Measurements from ENCODE around the gene IGF2R.

Gene IGF2R

GRCh38 chr6:159943101-159943632, 25.7 kb upstream of the IGF2R start:
- in situ Hi-C loops (cut with MboI; ENCODE audit: low sequenced_read_pairs) = no loop called here
- H3K4me3 ChIP-seq = no peak overlapping the region
- H3K4me1 ChIP-seq = no peaks in the 10 kb centered on the region
- no peaks in the 10 kb centered on the region for H3K27me3 ChIP-seq (ENCODE audit: low read depth)
- no peak for DNase-seq (ENCODE audit: low spot score in 2 of 2)
- peaks cover 16% of the 10 kb centered on the region for H3K9me3 ChIP-seq
- no peaks in the 10 kb centered on the region for H3K36me3 ChIP-seq (replicated peaks)

GRCh38 chr6:159943968-159944598, 24.8 kb upstream of the IGF2R start:
- DNase-seq (ENCODE audit: low spot score in 2 of 2) = no peak
- in situ Hi-C loops (cut with MboI; ENCODE audit: low sequenced_read_pairs) = no loop called here

GRCh38 chr6:159945801-159946392, 23.0 kb upstream of the IGF2R start:
- Histone ChIP-seq H3K4me1 (no peaks in the 10 kb centered on the region), H3K27me3 (ENCODE audit: low read depth) (no peaks in the 10 kb centered on the region), H3K9me3 (peaks cover 16% of the 10 kb centered on the region), H3K4me3 (no peak overlapping the region), H3K36me3 (replicated peaks) (no peaks in the 10 kb centered on the region)
- in situ Hi-C loops (cut with MboI; ENCODE audit: low sequenced_read_pairs) = no loop called here
- DNase-seq (ENCODE audit: low spot score in 2 of 2) = no peak

More at GRCh38 chr6:159943968-159944598, 24.8 kb upstream of the IGF2R start:
- Histone ChIP-seq H3K27me3 (ENCODE audit: low read depth) (no peaks in the 10 kb centered on the region), H3K36me3 (replicated peaks) (no peaks in the 10 kb centered on the region), H3K4me1 (no peaks in the 10 kb centered on the region), H3K4me3 (no peak overlapping the region), H3K9me3 (peaks cover 16% of the 10 kb centered on the region)

- no peak for DNase-seq (ENCODE audit: low spot score in 2 of 2)
- Histone ChIP-seq H3K27me3 (ENCODE audit: low read depth) (no peaks in the 10 kb centered on the region), H3K9me3 (peaks cover 16% of the 10 kb centered on the region), H3K4me3 (no peak overlapping the region), H3K4me1 (no peaks in the 10 kb centered on the region), H3K36me3 (replicated peaks) (no peaks in the 10 kb centered on the region)
- in situ Hi-C loops (cut with MboI; ENCODE audit: low sequenced_read_pairs) = no loop called here
Observed at GRCh38 chr6:159946912-159947311, 22.0 kb upstream of the IGF2R start.

- in situ Hi-C loops (cut with MboI; ENCODE audit: low sequenced_read_pairs) = no loop called here
- no peak overlapping the region for H3K4me3 ChIP-seq
- DNase-seq (ENCODE audit: low spot score in 2 of 2) = no peak
Observed at GRCh38 chr6:159948199-159948598, 20.7 kb upstream of the IGF2R start.

GRCh38 chr6:159951772-159952171, 17.1 kb upstream of the IGF2R start:
- Histone ChIP-seq H3K4me3 (no peak overlapping the region), H3K36me3 (replicated peaks) (no peaks in the 10 kb centered on the region), H3K9me3 (no peaks in the 10 kb centered on the region), H3K27me3 (ENCODE audit: low read depth) (no peaks in the 10 kb centered on the region), H3K4me1 (no peaks in the 10 kb centered on the region)
- in situ Hi-C loops (cut with MboI; ENCODE audit: low sequenced_read_pairs) = no loop called here
- no peak for DNase-seq (ENCODE audit: low spot score in 2 of 2)

More at GRCh38 chr6:159948199-159948598, 20.7 kb upstream of the IGF2R start:
- Histone ChIP-seq H3K4me1 (no peaks in the 10 kb centered on the region), H3K27me3 (ENCODE audit: low read depth) (no peaks in the 10 kb centered on the region), H3K36me3 (replicated peaks) (no peaks in the 10 kb centered on the region), H3K9me3 (peaks cover 16% of the 10 kb centered on the region)

GRCh38 chr6:159952289-159953005, 16.4 kb upstream of the IGF2R start:
- in situ Hi-C loops (cut with MboI; ENCODE audit: low sequenced_read_pairs) = no loop called here
- DNase-seq (ENCODE audit: low spot score in 2 of 2) = no peak
- Histone ChIP-seq H3K36me3 (replicated peaks) (no peaks in the 10 kb centered on the region), H3K4me1 (no peaks in the 10 kb centered on the region), H3K27me3 (ENCODE audit: low read depth) (no peaks in the 10 kb centered on the region), H3K4me3 (no peak overlapping the region), H3K9me3 (no peaks in the 10 kb centered on the region)

GRCh38 chr6:159953091-159953601, 15.7 kb upstream of the IGF2R start:
- DNase-seq (ENCODE audit: low spot score in 2 of 2) = no peak
- Histone ChIP-seq H3K9me3 (no peaks in the 10 kb centered on the region), H3K27me3 (ENCODE audit: low read depth) (no peaks in the 10 kb centered on the region), H3K4me3 (no peak overlapping the region), H3K36me3 (replicated peaks) (no peaks in the 10 kb centered on the region), H3K4me1 (no peaks in the 10 kb centered on the region)
- in situ Hi-C loops (cut with MboI; ENCODE audit: low sequenced_read_pairs) = no loop called here

- DNase-seq (ENCODE audit: low spot score in 2 of 2) = no peak
- Histone ChIP-seq H3K27me3 (ENCODE audit: low read depth) (no peaks in the 10 kb centered on the region; the same call in 1 of the 2 replicates), H3K9me3 (no peaks in the 10 kb centered on the region), H3K4me1 (no peaks in the 10 kb centered on the region), H3K36me3 (replicated peaks) (no peaks in the 10 kb centered on the region), H3K4me3 (no peak overlapping the region)
- in situ Hi-C loops (cut with MboI; ENCODE audit: low sequenced_read_pairs) = no loop called here
Observed at GRCh38 chr6:159955945-159956361, 12.9 kb upstream of the IGF2R start.

GRCh38 chr6:159957071-159957673, 11.7 kb upstream of the IGF2R start:
- in situ Hi-C loops (cut with MboI; ENCODE audit: low sequenced_read_pairs) = no loop called here
- Histone ChIP-seq H3K9me3 (no peaks in the 10 kb centered on the region), H3K4me3 (no peak overlapping the region), H3K27me3 (ENCODE audit: low read depth) (no peaks in the 10 kb centered on the region; the same call in 1 of the 2 replicates), H3K36me3 (replicated peaks) (no peaks in the 10 kb centered on the region), H3K4me1 (no peaks in the 10 kb centered on the region)
- no peak for DNase-seq (ENCODE audit: low spot score in 2 of 2)

GRCh38 chr6:159959165-159959975, 9.5 kb upstream of the IGF2R start:
- DNase-seq (ENCODE audit: low spot score in 2 of 2) = no peak
- in situ Hi-C loops (cut with MboI; ENCODE audit: low sequenced_read_pairs) = no loop called here

GRCh38 chr6:159959976-159960384, 8.9 kb upstream of the IGF2R start:
- peaks cover 5% of the 10 kb centered on the region for H3K27me3 ChIP-seq (ENCODE audit: low read depth)
- no peaks in the 10 kb centered on the region for H3K9me3 ChIP-seq
- no peak for DNase-seq (ENCODE audit: low spot score in 2 of 2)
- in situ Hi-C loops (cut with MboI; ENCODE audit: low sequenced_read_pairs) = no loop called here
- H3K4me3 ChIP-seq = no peak overlapping the region
- no peaks in the 10 kb centered on the region for H3K4me1 ChIP-seq
- H3K36me3 ChIP-seq (replicated peaks) = no peaks in the 10 kb centered on the region

More at GRCh38 chr6:159959165-159959975, 9.5 kb upstream of the IGF2R start:
- Histone ChIP-seq H3K36me3 (replicated peaks) (no peaks in the 10 kb centered on the region), H3K9me3 (no peaks in the 10 kb centered on the region), H3K4me3 (no peak overlapping the region), H3K4me1 (no peaks in the 10 kb centered on the region), H3K27me3 (ENCODE audit: low read depth) (peaks cover 5% of the 10 kb centered on the region)

GRCh38 chr6:159960485-159960884, 8.4 kb upstream of the IGF2R start:
- Histone ChIP-seq H3K9me3 (no peaks in the 10 kb centered on the region), H3K36me3 (replicated peaks) (no peaks in the 10 kb centered on the region), H3K27me3 (ENCODE audit: low read depth) (peaks cover 5% of the 10 kb centered on the region), H3K4me3 (no peak overlapping the region), H3K4me1 (no peaks in the 10 kb centered on the region)
- DNase-seq (ENCODE audit: low spot score in 2 of 2) = no peak
- in situ Hi-C loops (cut with MboI; ENCODE audit: low sequenced_read_pairs) = no loop called here

Data from HAP-1 (cell line).